ENCODE data around the gene CSRP1.

Gene CSRP1

GRCh38 chr1:201515895-201516294 is 9.0 kb upstream of the CSRP1 start:
- no peak overlapping the region for H3K4me3 ChIP-seq (ENCODE audit: insufficient read depth, low read length, poor library complexity, severe bottlenecking)
- H3F3A ChIP-seq (ENCODE audit: insufficient read depth): no peaks in the 10 kb centered on the region
- H3K9me3 ChIP-seq (ENCODE audit: insufficient read depth, low read length): no peaks in the 10 kb centered on the region
- H2AFZ ChIP-seq (ENCODE audit: low read depth, low read length, severe bottlenecking): no peak overlapping the region
- H3K27me3 ChIP-seq (ENCODE audit: low read length): no peaks in the 10 kb centered on the region
- H3K79me2 ChIP-seq (ENCODE audit: insufficient read depth, low read length): no peaks in the 10 kb centered on the region
- H3K9ac ChIP-seq (ENCODE audit: low read length): no peak overlapping the region
- H3K4me2 ChIP-seq (ENCODE audit: low read depth, low read length, poor library complexity, severe bottlenecking): no peak overlapping the region
- no peaks in the 10 kb centered on the region for H4K20me1 ChIP-seq (ENCODE audit: low read depth, low read length)
- H3K27ac ChIP-seq (ENCODE audit: low read depth, low read length): no peak overlapping the region
- H3K36me3 ChIP-seq (ENCODE audit: low read length): no peaks in the 10 kb centered on the region
- no peak for TF ChIP-seq EZH2phosphoT487 (conservative IDR thresholded peaks at IDR 0.05; ENCODE audit: low read length)
- TF ChIP-seq CTCF (IDR thresholded peaks at IDR 0.05; ENCODE audit: insufficient read depth, low read length, poor library complexity, severe bottlenecking): no peak
- H3K9me2 ChIP-seq (replicated peaks; ENCODE audit: insufficient read depth, low read length): no peaks in the 10 kb centered on the region

- Histone ChIP-seq H3K4me3 (ENCODE audit: insufficient read depth, low read length, poor library complexity, severe bottlenecking) (no peak overlapping the region), H3K36me3 (ENCODE audit: low read length) (no peaks in the 10 kb centered on the region), H3K4me2 (ENCODE audit: low read depth, low read length, poor library complexity, severe bottlenecking) (no peak overlapping the region), H3F3A (ENCODE audit: insufficient read depth) (no peaks in the 10 kb centered on the region), H3K27me3 (ENCODE audit: low read length) (no peaks in the 10 kb centered on the region), H4K20me1 (ENCODE audit: low read depth, low read length) (no peaks in the 10 kb centered on the region), H3K27ac (ENCODE audit: low read depth, low read length) (no peak overlapping the region), H3K9me3 (ENCODE audit: insufficient read depth, low read length) (no peaks in the 10 kb centered on the region), H3K9me2 (replicated peaks; ENCODE audit: insufficient read depth, low read length) (no peaks in the 10 kb centered on the region), H3K79me2 (ENCODE audit: insufficient read depth, low read length) (no peaks in the 10 kb centered on the region), H3K9ac (ENCODE audit: low read length) (no peak overlapping the region), H2AFZ (ENCODE audit: low read depth, low read length, severe bottlenecking) (no peak overlapping the region)
- TF ChIP-seq CTCF (IDR thresholded peaks at IDR 0.05; ENCODE audit: insufficient read depth, low read length, poor library complexity, severe bottlenecking) (no peak), EZH2phosphoT487 (conservative IDR thresholded peaks at IDR 0.05; ENCODE audit: low read length) (no peak)
Measured at GRCh38 chr1:201515062-201515750, 8.3 kb upstream of the CSRP1 start.

GRCh38 chr1:201514466-201514865 is 7.5 kb upstream of the CSRP1 start:
- Histone ChIP-seq H3K9ac (ENCODE audit: low read length) (no peak overlapping the region), H3K27me3 (ENCODE audit: low read length) (no peaks in the 10 kb centered on the region), H4K20me1 (ENCODE audit: low read depth, low read length) (no peaks in the 10 kb centered on the region), H3K9me3 (ENCODE audit: insufficient read depth, low read length) (no peaks in the 10 kb centered on the region), H3K36me3 (ENCODE audit: low read length) (no peaks in the 10 kb centered on the region), H3K4me3 (ENCODE audit: insufficient read depth, low read length, poor library complexity, severe bottlenecking) (no peak overlapping the region), H3K9me2 (replicated peaks; ENCODE audit: insufficient read depth, low read length) (no peaks in the 10 kb centered on the region), H3K4me2 (ENCODE audit: low read depth, low read length, poor library complexity, severe bottlenecking) (no peak overlapping the region), H3K79me2 (ENCODE audit: insufficient read depth, low read length) (no peaks in the 10 kb centered on the region), H3K27ac (ENCODE audit: low read depth, low read length) (no peak overlapping the region), H3F3A (ENCODE audit: insufficient read depth) (no peaks in the 10 kb centered on the region), H2AFZ (ENCODE audit: low read depth, low read length, severe bottlenecking) (no peak overlapping the region)
- no peak for TF ChIP-seq CTCF (IDR thresholded peaks at IDR 0.05; ENCODE audit: insufficient read depth, low read length, poor library complexity, severe bottlenecking)
- no peak for TF ChIP-seq EZH2phosphoT487 (conservative IDR thresholded peaks at IDR 0.05; ENCODE audit: low read length)
